Trophoblast cell (in vitro differentiated cells and primary cell): Measurements from ENCODE around the gene BORA.

Source experiments
- DNase-seq, 2 donors: peaks; one replicate each; pipeline ENCODE4 v3.0.0-alpha.2; 2016
- H2AFZ ChIP-seq: 2 replicates; pipeline ENCODE4 v1.6.1; 2013; ENCODE audit warnings: low read length, moderate library complexity, mild to moderate bottlenecking; ENCODE audit not compliant: insufficient read depth, poor library complexity
- H2AK5ac ChIP-seq: 2 replicates; pipeline ENCODE4 v1.6.1; 2013; ENCODE audit warnings: mild to moderate bottlenecking, low read length
- H2BK120ac ChIP-seq: 2 replicates; pipeline ENCODE4 v1.6.1; 2013; ENCODE audit warnings: low read length, mild to moderate bottlenecking, moderate library complexity; ENCODE audit not compliant: insufficient read depth, poor library complexity
- H2BK12ac ChIP-seq: 2 replicates; pipeline ENCODE4 v1.6.1; 2013; ENCODE audit warnings: mild to moderate bottlenecking, low read length, moderate library complexity
- H2BK5ac ChIP-seq: 2 replicates; pipeline ENCODE4 v1.6.1; 2013; ENCODE audit warnings: low read length, low read depth, moderate library complexity, mild to moderate bottlenecking; ENCODE audit not compliant: poor library complexity
- H3K14ac ChIP-seq: 2 replicates; pipeline ENCODE4 v1.6.1; 2013; ENCODE audit warnings: mild to moderate bottlenecking, low read length
- H3K18ac ChIP-seq: 2 replicates; pipeline ENCODE4 v1.6.1; 2013; ENCODE audit warnings: mild to moderate bottlenecking, low read length
- H3K23ac ChIP-seq: 2 replicates; pipeline ENCODE4 v1.6.1; 2013; ENCODE audit warnings: low read length
- H3K27ac ChIP-seq: 2 replicates; pipeline ENCODE4 v1.5.1; 2013; ENCODE audit warnings: low read depth, mild to moderate bottlenecking, inconsistent platforms, low read length, moderate library complexity
- H3K27me3 ChIP-seq: 2 replicates; pipeline ENCODE4 v1.6.1; 2013; ENCODE audit warnings: inconsistent platforms, mild to moderate bottlenecking, low read length, moderate library complexity; ENCODE audit not compliant: insufficient read depth
- H3K36me3 ChIP-seq, 2 experiments: 1 replicate in 1 of 2; 2 replicates in 1 of 2; pipeline ENCODE4 v1.6.1; 2013; ENCODE audit warnings: low read length in 2 of 2, mild to moderate bottlenecking in 2 of 2, moderate library complexity in 1 of 2; ENCODE audit not compliant: insufficient read depth in 2 of 2, control insufficient read depth in 1 of 2
- H3K4ac ChIP-seq: 2 replicates; pipeline ENCODE4 v1.6.1; 2013; ENCODE audit warnings: low read depth, mild to moderate bottlenecking, low read length, moderate library complexity
- H3K4me1 ChIP-seq, 2 experiments: 1 replicate in 1 of 2; 2 replicates in 1 of 2; pipeline ENCODE4 v1.6.1; 2013; ENCODE audit warnings: low read length in 2 of 2, mild to moderate bottlenecking in 2 of 2, moderate library complexity in 1 of 2; ENCODE audit not compliant: insufficient read depth in 2 of 2, control insufficient read depth in 1 of 2
- H3K4me2 ChIP-seq: 2 replicates; pipeline ENCODE4 v1.6.1; 2013; ENCODE audit warnings: inconsistent platforms, mild to moderate bottlenecking, low read length, moderate library complexity
- H3K4me3 ChIP-seq: 2 replicates; pipeline ENCODE4 v1.5.1; 2013; ENCODE audit warnings: mild to moderate bottlenecking, low read depth, low read length, inconsistent platforms
- H3K79me1 ChIP-seq: one replicate; pipeline ENCODE4 v1.6.1; 2013; ENCODE audit warnings: low read length
- H3K79me2 ChIP-seq: 2 replicates; pipeline ENCODE4 v1.6.1; 2013; ENCODE audit warnings: low read length, mild to moderate bottlenecking; ENCODE audit not compliant: control insufficient read depth, insufficient read depth, poor library complexity
- H3K9ac ChIP-seq: 2 replicates; pipeline ENCODE4 v1.6.1; 2013; ENCODE audit warnings: mild to moderate bottlenecking, low read length
- H3K9me3 ChIP-seq: 2 replicates; pipeline ENCODE4 v1.6.1; 2013; ENCODE audit warnings: low read depth, mild to moderate bottlenecking, control low read depth, inconsistent platforms, low read length; ENCODE audit not compliant: insufficient read depth
- H4K12ac ChIP-seq: 2 replicates; pipeline ENCODE4 v1.6.1; 2013; ENCODE audit warnings: low read depth, mild to moderate bottlenecking, low read length, moderate library complexity
- H4K8ac ChIP-seq: 2 replicates; pipeline ENCODE4 v1.6.1; 2013; ENCODE audit warnings: low read depth, mild to moderate bottlenecking, low read length, moderate library complexity
- H4K91ac ChIP-seq: one replicate; pipeline ENCODE4 v1.6.1; 2013; ENCODE audit warnings: low read depth, mild to moderate bottlenecking, low read length, moderate library complexity
- WGBS: extraction: QIAGEN DNeasy Blood & Tissue Kit; methylation state at CpG from one replicate; pipeline ENCODE4 v1.1.7; 2013; ENCODE audit warnings: missing lambda C conversion rate; ENCODE audit not compliant: insufficient read length, insufficient coverage; ENCODE audit errors: extremely low coverage; 5-methylcytosine and 5-hydroxymethylcytosine counted together

The BORA gene

GRCh38 chr13:72696579-72696978 lies 31.1 kb upstream of the BORA start:
- H2AK5ac ChIP-seq, result no peak overlapping the region
- H3K9ac ChIP-seq, result no peak overlapping the region
- H3K79me1 ChIP-seq, result no peaks in the 10 kb centered on the region
- H3K4me3 ChIP-seq, result no peak overlapping the region
- H3K27ac ChIP-seq, result no peak overlapping the region
- no peak overlapping the region for H3K4me2 ChIP-seq
- H2AFZ ChIP-seq, result no peak overlapping the region
- no CpG with 5 or more reads among the region's 1 CpG for WGBS
- H4K91ac ChIP-seq, result no peak overlapping the region
- no peak overlapping the region for H3K14ac ChIP-seq
- no peaks in the 10 kb centered on the region for H3K79me2 ChIP-seq
- no peaks in the 10 kb centered on the region for H3K4me1 ChIP-seq
- H2BK5ac ChIP-seq, result no peak overlapping the region
- H3K23ac ChIP-seq, result no peak overlapping the region
- H2BK12ac ChIP-seq, result no peak overlapping the region
- H4K8ac ChIP-seq, result no peak overlapping the region
- H3K18ac ChIP-seq, result no peak overlapping the region
- H4K12ac ChIP-seq, result no peak overlapping the region
- no peaks in the 10 kb centered on the region for H3K36me3 ChIP-seq
- H3K27me3 ChIP-seq, result no peaks in the 10 kb centered on the region
- peaks cover 4% of the 10 kb centered on the region for H3K9me3 ChIP-seq
- DNase-seq, result peak in 1 of 2 donors; percentile 32
- H2BK120ac ChIP-seq, result no peak overlapping the region
- no peak overlapping the region for H3K4ac ChIP-seq

- Histone ChIP-seq H2BK5ac (no peak overlapping the region), H3K27me3 (no peaks in the 10 kb centered on the region)
- WGBS, result no CpG with 5 or more reads among the region's 2 CpGs
These were observed 29.6 kb upstream of the BORA start for GRCh38 chr13:72698164-72698563.

DNA sequence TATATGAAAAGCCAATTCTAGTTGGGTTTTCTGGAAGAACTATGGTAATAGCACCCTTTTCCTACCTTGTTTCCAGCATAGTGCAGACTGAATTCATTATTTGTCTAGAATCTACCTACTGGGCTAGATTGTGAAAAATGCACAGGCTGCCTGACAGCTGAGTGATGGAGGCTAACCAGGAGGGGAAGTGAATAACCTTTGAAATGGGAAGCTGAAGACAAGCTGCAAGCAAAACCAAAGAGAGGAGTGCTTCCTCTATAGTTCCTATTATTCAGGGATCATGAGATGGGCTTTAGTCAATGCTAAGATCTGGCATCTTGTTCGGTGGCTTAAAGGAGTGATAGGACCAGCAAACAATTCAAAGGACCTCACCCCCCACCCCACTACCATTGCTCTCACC lies 27.2 kb upstream of the BORA start:
- Histone ChIP-seq H3K23ac (no peak overlapping the region), H3K79me1 (no peaks in the 10 kb centered on the region), H3K79me2 (no peaks in the 10 kb centered on the region), H2BK12ac (no peak overlapping the region), H2BK120ac (no peak overlapping the region), H3K9me3 (no peaks in the 10 kb centered on the region), H3K27ac (no peak overlapping the region), H3K14ac (no peak overlapping the region), H2BK5ac (no peak overlapping the region), H3K9ac (no peak overlapping the region), H3K4me1 (no peaks in the 10 kb centered on the region), H2AFZ (no peak overlapping the region), H2AK5ac (no peak overlapping the region), H3K36me3 (no peaks in the 10 kb centered on the region), H3K27me3 (no peaks in the 10 kb centered on the region), H3K4me2 (no peak overlapping the region), H4K91ac (no peak overlapping the region), H3K18ac (no peak overlapping the region), H3K4ac (no peak overlapping the region), H4K12ac (no peak overlapping the region), H3K4me3 (no peak overlapping the region), H4K8ac (no peak overlapping the region)
- no CpG with 5 or more reads among the region's 1 CpG for WGBS
- DNase-seq, result no peak

More at GRCh38 chr13:72698164-72698563, 29.6 kb upstream of the BORA start:
- DNase-seq, result no peak
- Histone ChIP-seq H3K36me3 (no peaks in the 10 kb centered on the region), H3K18ac (no peak overlapping the region), H2AK5ac (no peak overlapping the region), H3K9ac (no peak overlapping the region), H3K79me1 (no peaks in the 10 kb centered on the region), H4K91ac (no peak overlapping the region), H3K4me3 (no peak overlapping the region), H3K27ac (no peak overlapping the region), H3K4me2 (no peak overlapping the region), H3K23ac (no peak overlapping the region), H3K79me2 (no peaks in the 10 kb centered on the region), H2BK120ac (no peak overlapping the region), H3K4ac (no peak overlapping the region), H4K8ac (no peak overlapping the region), H3K9me3 (peaks cover under 1% of the 10 kb centered on the region), H2BK12ac (no peak overlapping the region), H4K12ac (no peak overlapping the region), H2AFZ (no peak overlapping the region), H3K14ac (no peak overlapping the region), H3K4me1 (no peaks in the 10 kb centered on the region)

- Histone ChIP-seq H3K79me1 (no peaks in the 10 kb centered on the region), H2BK120ac (no peak overlapping the region), H4K8ac (no peak overlapping the region), H2AFZ (no peak overlapping the region), H3K4me3 (no peak overlapping the region), H3K9ac (no peak overlapping the region), H4K91ac (no peak overlapping the region), H2BK5ac (no peak overlapping the region), H3K4me1 (no peaks in the 10 kb centered on the region), H3K4ac (no peak overlapping the region), H3K18ac (no peak overlapping the region), H3K9me3 (peaks cover 6% of the 10 kb centered on the region), H3K4me2 (no peak overlapping the region), H3K79me2 (no peaks in the 10 kb centered on the region), H4K12ac (no peak overlapping the region), H2BK12ac (no peak overlapping the region), H3K23ac (no peak overlapping the region), H3K27ac (no peak overlapping the region), H3K14ac (no peak overlapping the region), H2AK5ac (no peak overlapping the region), H3K27me3 (no peaks in the 10 kb centered on the region), H3K36me3 (peaks cover 16 to 20% of the 10 kb centered on the region in 2 experiments)
- no peak for DNase-seq
- WGBS, result no CpG with 5 or more reads among the region's 3 CpGs
These were observed 10.9 kb upstream of the BORA start for GRCh38 chr13:72716776-72717175.
